SIG-M5 treated with dmso at 0.1 percent for 504 hours (cell line): Measurements from ENCODE around the gene TRIM61.
"Not testable (repeated sequence)": the region's sequence is repeated elsewhere in the genome, so short reads cannot be mapped to it uniquely, and the experiment has no call there.

ENCODE experiments used
- DNase-seq: peaks from one replicate; lab custom pipeline; 2025; ENCODE audit not compliant: unreplicated experiment; lab: John Stamatoyannopoulos, UW

Gene TRIM61

DNA sequence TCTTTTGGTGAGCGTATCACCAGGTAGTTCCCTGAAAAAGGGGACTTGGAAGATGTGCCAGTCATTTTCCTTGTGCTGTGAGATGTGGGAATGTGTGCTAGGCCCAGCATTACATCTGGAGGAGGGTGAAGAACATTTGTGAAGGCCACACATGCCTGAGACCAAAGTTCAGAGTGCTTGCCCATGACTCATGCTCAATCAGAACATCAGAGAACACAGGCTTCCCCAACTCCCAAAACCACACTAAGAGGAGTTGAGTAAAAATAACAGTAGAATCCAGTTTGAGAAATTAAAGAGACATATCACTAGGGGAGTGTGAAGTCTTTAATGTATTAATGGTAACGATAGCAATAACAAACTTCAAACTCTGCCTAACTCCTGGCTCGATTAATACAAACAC, 18.0 kb downstream of the TRIM61 start:
- DNase-seq = not testable (repeated sequence)

- peak; percentile 33 for DNase-seq
Observed at GRCh38 chr4:164956766-164957643, 20.5 kb downstream of the TRIM61 start.

- DNase-seq = no peak
Observed at GRCh38 chr4:164955107-164955805, 22.2 kb downstream of the TRIM61 start.

DNA sequence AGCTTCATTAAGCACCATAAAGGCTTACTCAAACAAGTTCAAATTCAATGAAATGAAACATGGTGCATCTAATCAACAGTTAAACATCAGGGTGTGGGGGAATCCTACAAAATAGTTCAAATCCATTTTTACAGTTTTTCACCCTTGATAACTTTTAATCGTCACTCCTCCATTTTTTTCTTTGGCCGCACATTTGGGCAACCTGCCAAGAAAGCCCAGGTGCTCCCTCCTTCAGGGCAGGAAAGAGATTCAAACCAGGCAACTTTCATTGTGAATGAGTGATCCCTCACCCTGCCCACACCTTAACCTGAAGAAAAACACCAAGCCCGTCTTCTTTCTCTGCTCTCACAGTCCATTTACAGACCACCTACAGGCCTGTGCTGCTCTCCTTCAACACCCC, 24.9 kb downstream of the TRIM61 start:
- DNase-seq = no peak

DNA sequence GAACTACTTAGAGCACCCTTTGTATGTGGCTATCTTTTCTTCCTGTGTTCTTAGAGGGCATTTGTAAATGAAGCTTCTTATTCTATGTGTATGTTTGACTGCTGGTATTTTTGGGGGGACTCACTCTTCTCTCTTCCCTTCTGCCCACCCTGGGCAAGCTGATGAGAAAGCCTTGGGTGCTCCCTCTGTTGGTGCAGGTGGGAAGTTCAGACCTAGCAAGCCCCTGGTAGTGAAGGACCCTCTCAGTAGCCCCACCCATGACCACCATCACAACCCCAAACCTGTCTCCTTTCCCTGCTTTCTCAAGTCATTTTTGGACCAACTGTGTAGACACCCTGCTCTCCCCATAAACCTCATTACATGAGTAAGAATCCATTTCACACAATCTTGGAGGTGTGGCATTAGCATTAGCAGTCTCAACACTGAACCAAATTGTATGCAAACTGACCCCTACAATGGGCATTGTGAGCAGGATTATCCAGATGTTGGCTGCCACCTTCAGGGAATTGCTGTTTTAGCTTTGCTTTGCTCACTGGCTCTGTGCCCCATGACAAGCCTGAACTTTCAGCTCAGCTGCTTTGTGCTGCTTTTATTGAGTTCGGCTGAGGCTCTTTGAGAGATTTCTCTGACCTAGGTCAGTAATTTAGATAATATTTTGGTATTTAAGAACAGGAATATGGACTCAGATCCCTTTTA, 27.9 kb downstream of the TRIM61 start:
- no peak for DNase-seq

DNA sequence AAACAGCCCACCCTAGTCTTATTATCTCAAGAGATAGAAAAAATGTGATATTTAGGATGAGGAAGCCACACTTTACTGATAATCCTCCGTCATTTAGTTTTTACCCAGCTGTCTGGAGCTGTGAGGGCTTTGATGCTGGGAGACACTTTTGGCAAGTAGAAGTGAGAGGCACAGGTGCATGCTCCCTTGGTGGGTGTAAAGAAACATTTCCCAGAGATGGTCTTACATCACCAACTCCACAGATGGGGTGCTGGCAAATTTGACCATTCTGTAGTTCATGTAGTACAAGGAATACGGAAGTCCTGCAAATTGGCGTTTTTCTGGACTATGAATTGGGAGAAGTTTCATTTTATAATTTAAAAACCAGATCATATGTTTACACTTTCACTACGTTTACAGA, 28.5 kb downstream of the TRIM61 start:
- no peak for DNase-seq

DNA sequence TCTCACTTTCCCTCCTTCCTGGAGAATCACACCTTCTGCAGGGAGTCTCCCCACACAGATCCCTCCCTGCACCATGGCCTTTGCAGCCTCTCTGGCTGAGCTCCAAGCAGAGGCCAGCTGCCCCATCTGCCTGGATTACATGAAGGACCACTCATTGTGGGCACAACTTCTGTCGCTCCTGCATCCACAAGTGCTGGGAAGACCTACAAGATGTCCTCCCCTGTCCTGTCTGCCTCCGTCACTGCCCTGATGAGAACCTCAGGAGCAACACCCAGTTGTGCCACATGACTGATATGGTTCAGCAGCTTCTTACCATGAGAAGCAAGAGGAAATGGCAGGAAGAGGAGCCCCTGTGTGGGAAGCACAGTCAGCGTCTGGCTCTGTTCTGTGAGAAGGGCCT, 29.5 kb downstream of the TRIM61 start:
- not testable (repeated sequence) for DNase-seq

GRCh38 chr4:164946810-164947209, 30.6 kb downstream of the TRIM61 start:
- DNase-seq = no peak

DNA sequence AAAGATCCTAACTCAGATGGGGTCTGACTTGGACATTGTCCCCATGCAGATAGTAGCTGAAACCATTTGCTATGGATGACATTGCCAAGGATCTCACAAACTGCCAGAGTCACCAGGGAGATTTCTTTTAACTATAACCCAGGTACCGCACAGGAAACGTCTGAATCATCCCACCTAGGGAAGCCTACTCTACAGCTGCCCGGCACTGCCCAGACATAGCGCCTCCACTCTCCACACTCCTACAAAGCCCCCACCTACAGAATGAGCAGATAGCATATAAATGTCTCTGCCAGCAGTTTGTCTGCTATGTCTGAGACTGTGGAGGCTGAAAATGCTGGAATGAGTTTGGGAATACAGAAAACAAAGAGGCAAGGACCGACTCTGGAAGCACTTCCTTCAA, 32.3 kb downstream of the TRIM61 start:
- no peak for DNase-seq

- DNase-seq = no peak
Observed at GRCh38 chr4:164943192-164943591, 34.3 kb downstream of the TRIM61 start.

DNA sequence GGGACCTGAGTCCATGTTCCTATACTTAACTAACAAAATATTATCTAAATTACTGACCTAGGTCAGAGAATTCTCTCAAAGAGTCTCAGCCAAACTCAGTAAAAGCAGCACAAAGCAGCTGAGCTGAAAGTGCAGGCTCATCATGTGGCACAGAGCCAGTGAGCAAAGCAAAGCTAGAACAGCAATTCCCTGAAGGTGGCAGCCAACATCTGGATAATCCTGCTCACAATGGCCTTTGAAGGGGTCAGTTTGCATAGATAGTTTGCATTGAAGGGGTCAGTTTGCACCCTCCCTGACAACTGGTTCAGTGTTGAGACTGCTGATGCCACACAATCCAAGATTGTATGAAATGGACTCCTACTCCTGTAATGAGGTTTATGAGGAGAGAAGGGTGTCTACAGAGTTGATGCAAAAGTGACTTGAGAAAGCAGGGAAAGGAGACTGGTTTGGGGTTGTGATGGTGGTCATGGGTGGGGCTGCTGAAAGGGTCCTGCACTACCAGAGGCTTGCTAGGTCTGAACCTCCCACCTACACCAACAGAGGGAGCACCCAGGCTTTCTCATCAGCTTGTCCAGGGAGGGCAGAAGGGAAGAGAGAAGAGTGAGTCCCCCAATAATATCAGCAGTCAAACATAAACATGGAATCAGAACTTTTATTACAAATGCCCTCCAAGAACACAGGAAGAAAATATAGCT, 39.7 kb downstream of the TRIM61 start:
- DNase-seq = no peak

GRCh38 chr4:164935865-164936606, 41.4 kb downstream of the TRIM61 start:
- not testable (repeated sequence) for DNase-seq

GRCh38 chr4:164935363-164935762, 42.1 kb downstream of the TRIM61 start:
- no peak for DNase-seq

DNA sequence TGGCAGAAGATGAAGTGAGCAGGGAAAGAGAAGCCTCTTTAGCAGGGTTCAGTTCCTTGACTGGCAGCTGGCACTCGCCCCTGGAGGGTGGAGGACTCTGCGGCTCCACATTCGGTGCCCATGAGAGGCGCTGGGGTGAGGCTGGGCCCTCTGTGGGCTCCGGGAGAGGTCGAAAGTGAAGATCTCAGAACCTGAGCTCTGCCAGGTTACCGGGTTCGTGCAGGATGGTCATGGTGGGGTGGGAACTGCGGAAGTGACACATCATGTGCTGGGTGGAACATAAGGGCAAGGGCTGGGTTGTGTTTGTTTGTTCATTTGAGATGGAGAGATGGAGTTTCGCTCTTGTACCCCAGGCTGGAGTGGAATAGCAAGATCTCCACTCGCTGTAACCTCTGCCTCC, 44.2 kb downstream of the TRIM61 start:
- no peak for DNase-seq

DNA sequence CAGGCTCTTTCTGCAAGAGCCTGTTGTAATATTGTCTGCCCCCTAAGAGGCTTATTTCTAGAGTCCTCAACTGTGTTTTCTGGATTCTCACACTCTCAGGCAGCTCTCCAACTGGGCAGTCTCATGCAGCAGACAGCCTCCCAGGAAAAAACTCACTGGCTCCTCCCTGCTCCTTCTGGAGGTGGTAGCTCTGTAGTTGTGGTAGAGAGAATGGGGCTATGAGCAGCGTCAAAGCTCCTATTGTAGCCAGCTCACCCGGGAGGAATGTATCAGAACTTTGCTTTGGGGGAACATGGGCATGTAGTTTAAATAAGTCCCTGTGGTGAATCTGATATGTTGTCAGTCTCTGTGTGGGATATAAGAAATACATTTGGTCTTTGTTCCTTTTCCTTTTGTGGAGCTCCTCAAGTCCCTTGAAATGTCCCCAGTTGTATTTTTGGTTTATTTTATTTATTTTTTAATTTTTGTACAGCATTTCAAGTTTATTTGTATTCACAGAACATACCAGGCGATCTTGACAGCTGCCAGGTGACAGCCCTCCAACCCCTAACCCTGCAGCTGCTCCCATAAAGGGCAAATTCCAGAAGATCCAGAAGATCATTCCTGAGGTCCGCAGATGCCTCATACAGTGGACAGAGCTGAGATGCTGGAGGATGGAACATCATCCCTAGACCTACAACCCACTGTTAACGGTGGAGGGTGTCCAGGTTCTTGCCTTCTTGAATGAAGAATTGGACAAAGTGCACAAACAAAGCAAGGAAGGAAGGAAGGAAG, 45.7 kb downstream of the TRIM61 start:
- no peak for DNase-seq

GRCh38 chr4:164930647-164931046, 46.8 kb downstream of the TRIM61 start:
- DNase-seq = no peak

DNA sequence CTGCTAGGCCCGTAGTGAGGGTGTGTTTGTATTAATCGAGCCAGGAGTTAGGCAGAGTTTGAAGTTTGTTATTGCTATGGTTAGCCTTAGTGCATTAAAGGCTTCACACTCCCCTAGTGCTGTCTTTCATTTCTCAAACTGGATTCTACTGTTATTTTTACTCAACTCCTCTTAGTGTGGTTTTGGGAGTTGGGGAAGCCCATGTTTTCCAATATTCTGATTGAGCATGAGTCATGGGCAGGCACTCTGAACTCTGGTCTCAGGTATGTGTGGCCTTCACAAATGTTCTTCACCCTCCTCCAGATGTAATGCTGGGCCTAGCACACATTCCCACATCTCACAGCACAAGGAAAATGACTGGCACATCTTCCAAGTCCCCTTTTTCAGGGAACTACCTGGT, 50.4 kb downstream of the TRIM61 start:
- DNase-seq = not testable (repeated sequence)

- no peak for DNase-seq
Observed at GRCh38 chr4:164926301-164926700, 51.2 kb downstream of the TRIM61 start.

DNA sequence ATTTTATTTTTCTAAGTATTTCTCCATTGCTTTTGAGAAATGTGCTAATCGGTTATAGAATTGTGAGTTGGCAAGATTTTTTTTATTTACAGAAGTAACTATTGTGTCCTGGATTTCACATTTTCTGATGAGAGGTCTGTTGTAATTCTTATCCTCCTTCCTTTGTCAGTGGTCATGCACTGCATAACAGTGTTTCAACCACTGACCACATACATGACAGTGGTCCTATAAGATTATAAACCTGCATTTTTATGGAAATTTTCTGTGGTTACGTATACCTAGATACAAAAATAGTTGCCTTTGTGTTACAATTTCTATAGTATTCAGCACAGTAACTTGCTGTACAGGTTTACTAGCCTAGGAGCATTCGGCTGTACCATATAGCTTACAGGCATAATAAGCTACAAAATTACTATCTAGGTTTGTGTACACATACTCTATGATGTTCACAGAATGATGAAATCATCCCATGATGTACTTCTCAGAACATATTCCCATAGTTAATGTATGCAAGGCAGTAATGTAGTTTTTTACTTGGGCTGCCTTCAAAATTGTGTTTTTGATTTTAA, 52.7 kb downstream of the TRIM61 start:
- no peak for DNase-seq
